ACC112 (cell line): ENCODE data around the gene GALNT10.

Experiments
- H2AFZ ChIP-seq: fragments of 200-600 bp; sonication (generic); one replicate; pipeline ENCODE4 v1.6.0; 2017; ENCODE audit warnings: antibody characterized with exemption, low read length; ENCODE audit not compliant: unreplicated experiment
- H3K27ac ChIP-seq: fragments of 200-600 bp; sonication (generic); 2 replicates; pipeline ENCODE4 v1.5.1; 2014; ENCODE audit warnings: low read depth, mild to moderate bottlenecking, antibody characterized with exemption, low read length, moderate library complexity
- H3K27me3 ChIP-seq: fragments of 200-600 bp; sonication (generic); 2 replicates; pipeline ENCODE4 v1.6.1; 2014; ENCODE audit warnings: mild to moderate bottlenecking, antibody characterized with exemption, low read length, moderate library complexity, mixed read lengths; ENCODE audit not compliant: insufficient read depth
- H3K36me3 ChIP-seq: fragments of 200-600 bp; sonication (generic); 2 replicates; pipeline ENCODE4 v1.6.1; 2016; ENCODE audit warnings: mild to moderate bottlenecking, antibody characterized with exemption, low read length, moderate library complexity, mixed read lengths; ENCODE audit not compliant: insufficient read depth
- H3K4me1 ChIP-seq: fragments of 200-600 bp; sonication (generic); one replicate; pipeline ENCODE4 v1.6.1; 2016; ENCODE audit warnings: low read length, mixed read lengths; ENCODE audit not compliant: insufficient read depth, unreplicated experiment, control insufficient read depth
- H3K4me3 ChIP-seq: fragments of 200-600 bp; sonication (generic); 2 replicates; pipeline ENCODE4 v1.5.1; 2014; ENCODE audit warnings: mild to moderate bottlenecking, low read depth, low read length
- H3K79me2 ChIP-seq: fragments of 200-600 bp; sonication (generic); one replicate; pipeline ENCODE4 v1.6.0; 2016; ENCODE audit warnings: low read length; ENCODE audit not compliant: control insufficient read depth, unreplicated experiment, insufficient read depth

GALNT10 gene

DNA sequence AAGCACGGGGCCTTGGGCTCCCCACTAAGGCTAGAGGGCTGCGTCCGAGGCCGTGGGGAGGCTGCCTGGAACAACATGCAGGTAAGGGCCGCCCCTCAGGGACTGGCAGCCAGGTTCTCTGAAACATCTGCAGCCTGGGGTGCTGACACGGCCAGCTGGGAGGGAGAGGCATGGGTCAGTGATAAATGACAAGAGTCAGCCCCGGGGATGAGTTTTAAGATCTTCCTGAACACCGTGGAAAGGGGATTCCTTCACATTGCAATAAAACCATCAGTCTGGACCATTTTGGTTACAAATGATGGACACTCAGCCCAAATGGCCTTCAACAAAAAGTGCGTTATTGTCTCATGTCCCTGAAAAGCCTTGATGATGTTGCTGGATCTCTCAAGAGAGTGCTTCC lies 222.4 kb downstream of the GALNT10 start:
- Histone ChIP-seq H3K4me3 (no peak overlapping the region), H3K27me3 (no peaks in the 10 kb centered on the region), H3K4me1 (no peaks in the 10 kb centered on the region), H3K27ac (no peak overlapping the region), H2AFZ (no peak overlapping the region), H3K79me2 (no peaks in the 10 kb centered on the region), H3K36me3 (no peaks in the 10 kb centered on the region; the same call in 1 of the 2 replicates)

- no peaks in the 10 kb centered on the region; the same call in 1 of the 2 replicates for H3K36me3 ChIP-seq
- no peaks in the 10 kb centered on the region for H3K4me1 ChIP-seq
- no peak overlapping the region for H2AFZ ChIP-seq
- no peak overlapping the region for H3K4me3 ChIP-seq
- no peak overlapping the region for H3K27ac ChIP-seq
- no peaks in the 10 kb centered on the region for H3K79me2 ChIP-seq
- H3K27me3 ChIP-seq, result no peaks in the 10 kb centered on the region
Measured at GRCh38 chr5:154415114-154415513, 224.6 kb downstream of the GALNT10 start.

DNA sequence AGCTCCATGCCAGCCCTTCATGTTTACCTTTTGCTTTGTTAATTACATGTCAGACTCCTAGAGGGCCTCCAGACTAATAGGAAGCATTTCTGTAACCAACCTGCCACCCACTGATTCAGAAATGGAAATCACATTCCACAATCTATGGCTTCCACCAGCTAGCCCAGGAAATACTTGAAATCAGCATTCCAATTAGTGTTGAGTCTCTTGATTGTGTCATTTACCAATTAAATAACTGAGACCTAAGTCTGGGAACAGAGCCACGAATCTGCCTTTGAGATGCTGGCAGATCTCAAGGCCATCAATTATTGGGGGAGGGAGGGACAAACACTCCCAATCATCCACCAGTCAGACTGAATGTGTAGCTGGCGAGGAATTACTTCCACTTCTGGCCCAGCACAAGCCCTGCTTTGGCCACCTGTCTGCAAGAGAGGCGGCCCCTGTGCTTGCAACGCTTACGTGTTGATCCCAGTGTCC lies 227.8 kb downstream of the GALNT10 start:
- H3K79me2 ChIP-seq, result no peaks in the 10 kb centered on the region

GRCh38 chr5:154419236-154419635 lies 228.7 kb downstream of the GALNT10 start:
- no peak overlapping the region for H3K4me3 ChIP-seq
- H3K4me1 ChIP-seq, result no peaks in the 10 kb centered on the region
- no peaks in the 10 kb centered on the region for H3K27me3 ChIP-seq
- H3K36me3 ChIP-seq, result peaks cover 9% of the 10 kb centered on the region; the same call in 1 of the 2 replicates
- H3K79me2 ChIP-seq, result no peaks in the 10 kb centered on the region
- no peak overlapping the region for H2AFZ ChIP-seq
- H3K27ac ChIP-seq, result no peak overlapping the region

More for the DNA sequence above, 227.8 kb downstream of the GALNT10 start:
- no peaks in the 10 kb centered on the region for H3K27me3 ChIP-seq
- H3K36me3 ChIP-seq, result peaks cover 9% of the 10 kb centered on the region; the same call in 1 of the 2 replicates
- no peak overlapping the region for H3K27ac ChIP-seq
- no peak overlapping the region for H2AFZ ChIP-seq
- no peak overlapping the region for H3K4me3 ChIP-seq
- no peaks in the 10 kb centered on the region for H3K4me1 ChIP-seq

- Histone ChIP-seq H3K27ac (no peak overlapping the region), H3K4me3 (no peak overlapping the region), H3K36me3 (peaks cover 9% of the 10 kb centered on the region; the same call in 1 of the 2 replicates), H3K27me3 (no peaks in the 10 kb centered on the region), H3K4me1 (no peaks in the 10 kb centered on the region), H2AFZ (no peak overlapping the region), H3K79me2 (no peaks in the 10 kb centered on the region)
Measured at GRCh38 chr5:154421868-154422267, 231.3 kb downstream of the GALNT10 start.

DNA sequence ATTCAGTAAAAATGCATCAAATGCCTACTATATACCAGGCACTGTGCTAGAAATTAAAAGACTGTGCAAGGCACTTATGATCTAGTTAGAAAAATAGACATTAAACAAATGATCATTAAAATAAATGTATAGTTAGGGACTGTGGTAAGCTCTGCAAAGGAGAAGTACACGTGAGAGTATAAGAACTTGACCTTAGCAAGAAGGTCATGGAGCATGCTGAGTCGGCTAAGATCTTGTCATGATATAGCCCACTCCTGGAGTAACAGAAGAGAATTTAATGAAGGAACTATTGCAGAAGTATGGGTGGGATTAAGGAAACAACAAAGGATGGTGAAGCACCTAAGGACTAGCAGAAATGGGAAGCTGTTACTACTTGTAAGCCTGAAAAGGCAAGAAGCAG lies 231.8 kb downstream of the GALNT10 start:
- Histone ChIP-seq H3K27ac (no peak overlapping the region), H2AFZ (no peak overlapping the region), H3K27me3 (no peaks in the 10 kb centered on the region), H3K4me3 (no peak overlapping the region), H3K4me1 (no peaks in the 10 kb centered on the region), H3K79me2 (no peaks in the 10 kb centered on the region), H3K36me3 (peaks cover 9% of the 10 kb centered on the region; the same call in 1 of the 2 replicates)

- Histone ChIP-seq H3K36me3 (no peaks in the 10 kb centered on the region), H3K79me2 (no peaks in the 10 kb centered on the region), H3K27ac (no peak overlapping the region), H2AFZ (no peak overlapping the region), H3K4me1 (no peaks in the 10 kb centered on the region), H3K27me3 (no peaks in the 10 kb centered on the region), H3K4me3 (no peak overlapping the region)
Measured at GRCh38 chr5:154428208-154428607, 237.7 kb downstream of the GALNT10 start.

DNA sequence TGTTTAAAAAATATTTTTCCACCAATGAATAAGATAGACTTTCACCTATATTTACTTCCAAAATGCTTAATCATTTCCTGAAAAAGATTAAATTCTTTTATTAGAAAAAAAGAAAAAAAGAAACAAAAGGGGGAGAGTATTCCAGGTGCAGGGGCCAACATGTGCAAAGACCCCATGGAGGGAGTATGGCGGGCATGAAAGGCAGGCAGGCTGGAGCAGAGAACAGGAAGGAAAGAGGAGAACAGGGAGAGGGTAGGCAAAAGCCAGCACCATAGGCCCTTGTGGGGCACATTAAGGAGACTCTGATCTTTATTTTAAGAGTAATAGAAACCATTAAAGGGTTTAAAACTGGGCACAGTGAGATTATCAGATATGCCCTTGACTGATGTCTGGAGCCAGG lies 238.8 kb downstream of the GALNT10 start:
- Histone ChIP-seq H3K27ac (no peak overlapping the region), H3K4me3 (no peak overlapping the region), H3K36me3 (no peaks in the 10 kb centered on the region), H3K27me3 (no peaks in the 10 kb centered on the region), H2AFZ (no peak overlapping the region), H3K79me2 (no peaks in the 10 kb centered on the region), H3K4me1 (no peaks in the 10 kb centered on the region)

GRCh38 chr5:154430466-154430865 lies 239.9 kb downstream of the GALNT10 start:
- Histone ChIP-seq H3K27me3 (no peaks in the 10 kb centered on the region), H3K36me3 (no peaks in the 10 kb centered on the region), H3K4me1 (no peaks in the 10 kb centered on the region), H3K4me3 (no peak overlapping the region), H2AFZ (no peak overlapping the region), H3K79me2 (no peaks in the 10 kb centered on the region), H3K27ac (no peak overlapping the region)

DNA sequence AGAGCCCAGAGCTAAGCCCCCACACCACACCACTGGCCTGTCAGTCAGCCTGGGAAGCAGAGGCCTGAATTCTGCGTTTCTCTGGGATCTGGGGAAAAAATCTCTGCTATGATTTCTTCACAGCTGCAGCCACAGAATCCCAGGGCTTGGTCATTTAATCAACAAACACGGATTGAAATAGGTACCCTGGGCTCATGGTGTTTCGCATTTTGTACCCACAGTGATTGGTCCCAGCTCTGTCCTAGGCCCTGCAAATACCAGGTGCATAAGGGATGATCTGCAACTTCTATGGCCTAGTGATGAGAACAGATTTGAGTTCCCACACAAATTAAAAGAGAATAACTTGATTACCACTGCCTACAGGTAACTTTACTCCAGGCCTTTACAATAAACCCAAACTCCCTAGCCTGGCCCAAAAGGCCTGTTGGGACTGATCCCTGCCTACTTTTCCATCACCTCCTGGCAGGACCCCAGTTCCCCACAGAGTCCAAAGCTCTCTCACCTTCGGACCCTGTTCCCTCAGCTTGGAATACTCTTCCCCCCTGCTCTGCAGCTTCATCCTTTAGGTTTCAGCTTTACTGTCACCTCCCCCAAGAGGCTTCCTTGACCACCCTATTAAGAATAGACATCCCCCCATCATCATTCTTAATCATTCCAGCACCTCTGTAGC lies 240.6 kb downstream of the GALNT10 start:
- Histone ChIP-seq H2AFZ (no peak overlapping the region), H3K27ac (no peak overlapping the region), H3K36me3 (peaks cover 5% of the 10 kb centered on the region), H3K4me3 (no peak overlapping the region), H3K4me1 (no peaks in the 10 kb centered on the region), H3K27me3 (no peaks in the 10 kb centered on the region), H3K79me2 (no peaks in the 10 kb centered on the region)

DNA sequence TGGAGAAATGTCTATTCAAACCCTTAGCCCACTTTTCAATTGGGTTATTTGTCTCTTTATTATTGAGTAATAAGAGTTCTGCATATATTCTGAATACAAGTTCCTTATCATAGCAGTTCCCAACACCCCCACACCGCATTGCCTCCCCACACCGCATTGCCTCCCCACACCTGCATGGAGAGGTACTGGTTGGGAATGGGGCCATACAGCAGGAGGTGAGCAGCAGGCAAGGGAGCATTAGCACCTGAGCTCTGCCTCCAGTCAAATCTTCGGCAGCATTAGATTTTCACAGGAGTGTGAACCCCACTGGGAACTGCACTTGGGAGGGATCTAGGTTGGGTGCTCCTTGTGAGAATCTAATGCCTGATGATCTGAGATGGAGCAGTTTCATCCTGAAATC lies 244.7 kb downstream of the GALNT10 start:
- no peaks in the 10 kb centered on the region for H3K27me3 ChIP-seq
- H3K4me3 ChIP-seq, result no peak overlapping the region
- H3K27ac ChIP-seq, result no peak overlapping the region
- no peak overlapping the region for H2AFZ ChIP-seq
- H3K36me3 ChIP-seq, result peaks cover 17% of the 10 kb centered on the region
- peaks cover 4% of the 10 kb centered on the region for H3K4me1 ChIP-seq
- H3K79me2 ChIP-seq, result no peaks in the 10 kb centered on the region
